ENCODE measurements around the gene CCDC12. TPM values are rescaled to one million over a fixed set of nuclear protein-coding genes. Genes with fewer than 3 reads are reported as not detected.

CCDC12 gene
- total RNA-seq, 1 donor from 2014 or later = 64.3 TPM

GRCh38 chr3:46998121-46998851 lies 21.7 kb upstream of the CCDC12 start:
- no peaks in the 10 kb centered on the region for H3K9me3 Mint-ChIP-seq (ENCODE audit: low read depth)
- peak; percentile 76 for DNase-seq (ENCODE audit: low spot score, unreplicated experiment)
- H3K4me1 Mint-ChIP-seq (ENCODE audit: low read depth) = peaks cover 4% of the 10 kb centered on the region
- TF ChIP-seq CTCF (IDR thresholded peaks at IDR 0.05; ENCODE audit: unreplicated experiment) = peak; percentile 93
- no peaks in the 10 kb centered on the region for H3K27me3 Mint-ChIP-seq
- peak overlapping the region; percentile 89 for H3K27ac Mint-ChIP-seq
- peaks cover 12% of the 10 kb centered on the region for H3K36me3 Mint-ChIP-seq (ENCODE audit: insufficient read depth)
- H3K4me3 Mint-ChIP-seq (ENCODE audit: low read depth) = no peak overlapping the region

GRCh38 chr3:46997453-46998091 lies 21.0 kb upstream of the CCDC12 start:
- Mint-ChIP-seq H3K9me3 (ENCODE audit: low read depth) (no peaks in the 10 kb centered on the region), H3K4me3 (ENCODE audit: low read depth) (no peak overlapping the region), H3K36me3 (ENCODE audit: insufficient read depth) (peaks cover 12% of the 10 kb centered on the region), H3K27ac (no peak overlapping the region), H3K27me3 (no peaks in the 10 kb centered on the region), H3K4me1 (ENCODE audit: low read depth) (peaks cover 4% of the 10 kb centered on the region)
- no peak for TF ChIP-seq CTCF (IDR thresholded peaks at IDR 0.05; ENCODE audit: unreplicated experiment)
- no peak for DNase-seq (ENCODE audit: low spot score, unreplicated experiment)

GRCh38 chr3:46996689-46997452 lies 20.3 kb upstream of the CCDC12 start:
- no peaks in the 10 kb centered on the region for H3K27me3 Mint-ChIP-seq
- no peaks in the 10 kb centered on the region for H3K9me3 Mint-ChIP-seq (ENCODE audit: low read depth)
- no peak overlapping the region for H3K27ac Mint-ChIP-seq
- DNase-seq (ENCODE audit: low spot score, unreplicated experiment) = no peak
- H3K4me3 Mint-ChIP-seq (ENCODE audit: low read depth) = no peak overlapping the region
- TF ChIP-seq CTCF (IDR thresholded peaks at IDR 0.05; ENCODE audit: unreplicated experiment) = no peak
- peaks cover 4% of the 10 kb centered on the region for H3K4me1 Mint-ChIP-seq (ENCODE audit: low read depth)
- H3K36me3 Mint-ChIP-seq (ENCODE audit: insufficient read depth) = peaks cover 10% of the 10 kb centered on the region

GRCh38 chr3:46995901-46996562 lies 19.5 kb upstream of the CCDC12 start:
- no peak for DNase-seq (ENCODE audit: low spot score, unreplicated experiment)
- H3K4me3 Mint-ChIP-seq (ENCODE audit: low read depth) = no peak overlapping the region
- H3K36me3 Mint-ChIP-seq (ENCODE audit: insufficient read depth) = peaks cover 10% of the 10 kb centered on the region
- no peak for TF ChIP-seq CTCF (IDR thresholded peaks at IDR 0.05; ENCODE audit: unreplicated experiment)
- no peak overlapping the region for H3K27ac Mint-ChIP-seq
- peaks cover 4% of the 10 kb centered on the region for H3K4me1 Mint-ChIP-seq (ENCODE audit: low read depth)
- no peaks in the 10 kb centered on the region for H3K9me3 Mint-ChIP-seq (ENCODE audit: low read depth)
- H3K27me3 Mint-ChIP-seq = no peaks in the 10 kb centered on the region

All from progenitor cell of endocrine pancreas (in vitro differentiated cells).